GM21381 (cell line): ENCODE data around the gene ZNF726.
"Not testable (repeated sequence)": the region's sequence is repeated elsewhere in the genome, so short reads cannot be mapped to it uniquely, and the experiment has no call there.

Source experiments
- ATAC-seq: cut with Tn5 transposase; IDR thresholded peaks from one replicate; pipeline ENCODE4 v1.9.1; 2021; ENCODE audit warnings: mild to moderate bottlenecking, moderate library complexity; ENCODE audit not compliant: unreplicated experiment

Gene ZNF726

DNA sequence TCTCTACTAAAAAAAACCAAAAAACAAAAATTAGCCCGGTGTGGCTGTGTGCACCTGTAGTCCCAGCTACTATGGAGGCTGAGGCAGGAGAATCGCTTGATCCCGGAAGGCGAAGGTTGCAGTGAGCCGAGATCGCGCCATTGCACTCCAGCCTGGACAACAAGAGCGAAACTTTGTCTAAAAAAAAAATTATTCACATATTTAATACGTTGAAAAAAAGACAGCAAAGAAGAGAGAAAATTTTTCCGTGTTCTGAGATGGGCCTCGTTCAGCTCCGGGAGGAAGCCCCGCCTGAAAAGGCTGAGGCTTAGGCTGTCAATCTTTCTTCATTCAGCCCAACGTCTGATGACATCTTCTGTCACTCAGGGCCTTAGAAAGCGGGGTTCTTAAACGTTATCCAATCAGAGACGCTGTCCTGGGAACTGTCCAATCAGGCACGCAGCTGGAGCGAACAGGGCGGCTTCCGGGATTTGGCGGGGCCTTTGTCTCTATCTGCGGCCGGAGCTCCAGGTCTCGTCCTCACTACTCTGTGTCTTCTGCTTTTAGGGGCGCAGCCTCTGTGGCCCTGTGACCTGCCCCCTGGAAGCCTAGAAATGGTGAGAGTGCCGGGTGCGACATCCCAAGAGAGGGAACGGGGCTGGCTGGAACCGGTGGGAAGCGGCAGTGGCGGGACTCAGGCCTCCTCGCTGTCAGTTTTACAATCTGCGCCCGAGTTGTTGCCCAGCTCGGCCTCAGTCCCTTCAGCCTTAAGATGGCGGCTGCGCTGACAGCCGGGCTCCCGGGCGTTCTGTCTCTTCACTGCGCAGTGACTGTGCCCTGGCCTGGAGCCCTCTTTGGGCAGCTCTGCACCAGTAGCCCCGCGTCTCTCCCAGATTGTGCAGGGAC is at the start of gene ZNF726:
Gene ZNF726 (plus strand): TSS at position 485 of the 885 bp plus-strand sequence. CDS start 109 bp downstream, at position 594.
- ATAC-seq = peak; percentile 99

DNA sequence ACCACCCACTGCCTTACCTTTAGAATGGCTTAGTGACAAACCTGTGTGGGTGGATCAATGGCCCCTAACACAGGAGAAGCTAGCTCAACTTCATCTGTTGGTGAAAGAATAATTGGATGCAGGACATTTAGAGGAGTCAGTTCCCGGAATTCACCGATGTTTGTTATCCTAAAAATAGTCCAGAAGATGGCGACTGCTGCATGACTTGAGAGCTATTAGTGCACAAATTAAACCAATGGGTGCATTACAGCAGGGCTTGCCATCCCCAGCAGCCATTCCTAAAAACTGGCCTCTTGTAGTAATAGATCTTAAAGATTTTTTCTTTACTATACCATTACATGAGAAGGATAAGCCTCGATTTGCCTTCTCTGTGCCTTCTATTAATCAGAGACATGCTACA is 46.8 kb upstream of the ZNF726 start:
- ATAC-seq = no peak

DNA sequence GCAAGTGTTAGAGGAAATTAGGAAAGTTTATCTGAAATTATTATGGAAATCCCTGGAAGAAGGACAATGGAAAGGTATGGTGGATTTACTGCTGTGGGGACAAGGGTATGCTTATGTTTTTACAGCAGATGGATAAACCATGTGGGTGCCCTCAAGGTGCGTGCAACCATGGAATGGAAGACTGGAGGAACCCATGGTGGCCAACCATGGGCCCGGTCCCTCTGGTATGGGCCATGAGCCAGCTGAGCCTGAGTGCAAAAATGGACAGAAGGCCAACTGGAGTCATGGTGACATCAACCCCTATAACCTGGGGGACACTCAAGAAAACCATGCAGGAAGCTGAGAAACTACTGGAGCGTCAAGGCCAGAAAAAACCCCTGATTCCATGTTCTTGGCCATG is 46.1 kb upstream of the ZNF726 start:
- no peak for ATAC-seq

DNA sequence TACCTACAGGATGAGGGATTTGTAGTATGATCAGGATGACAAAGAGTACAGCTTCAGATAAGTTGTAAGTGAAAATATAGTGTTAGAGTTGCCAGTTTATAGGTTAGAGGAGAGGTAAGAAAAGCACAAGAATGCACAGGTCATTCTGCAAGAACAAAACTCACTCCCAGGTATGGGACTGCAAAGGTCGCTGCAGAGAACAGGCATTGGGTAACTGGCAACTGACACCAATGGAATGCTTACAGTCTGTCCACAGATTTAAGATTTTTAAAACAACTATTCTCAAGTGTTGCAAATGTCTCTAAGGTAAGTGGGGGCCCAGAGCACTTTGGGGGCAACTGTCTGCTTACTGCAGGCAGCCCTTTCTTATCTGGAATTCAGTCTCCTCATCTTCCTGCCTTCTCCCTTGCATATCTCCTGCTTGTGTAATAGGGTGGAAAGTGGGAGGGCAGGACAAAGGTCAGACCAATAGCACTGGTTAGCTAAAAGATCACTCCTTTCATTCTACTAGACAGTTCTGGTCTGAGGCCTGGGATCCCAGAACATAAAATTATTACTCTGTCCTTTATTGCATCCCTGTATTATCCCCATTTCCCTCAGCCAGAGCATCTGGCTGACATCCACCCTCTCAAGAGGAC is 42.3 kb upstream of the ZNF726 start:
- no peak for ATAC-seq

DNA sequence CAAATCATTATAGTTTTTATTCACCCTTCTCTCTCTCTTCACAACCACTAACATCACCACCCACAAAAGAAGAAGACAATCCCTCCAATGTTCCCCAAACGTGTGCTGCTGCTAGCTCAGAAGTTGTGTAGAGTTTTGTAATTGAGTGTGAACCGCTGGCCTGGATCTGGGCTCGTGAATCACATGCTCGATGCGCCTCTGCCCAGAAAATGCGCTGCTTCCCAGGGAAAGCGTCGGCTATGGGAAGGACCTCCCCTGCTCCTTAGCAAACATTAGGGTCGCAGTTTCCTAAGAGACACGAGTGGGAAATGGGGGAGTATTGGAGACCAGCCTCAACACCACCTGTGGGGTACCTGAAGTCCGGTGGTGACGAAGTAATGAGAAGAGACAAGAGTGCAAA is 38.4 kb upstream of the ZNF726 start:
- ATAC-seq = no peak

DNA sequence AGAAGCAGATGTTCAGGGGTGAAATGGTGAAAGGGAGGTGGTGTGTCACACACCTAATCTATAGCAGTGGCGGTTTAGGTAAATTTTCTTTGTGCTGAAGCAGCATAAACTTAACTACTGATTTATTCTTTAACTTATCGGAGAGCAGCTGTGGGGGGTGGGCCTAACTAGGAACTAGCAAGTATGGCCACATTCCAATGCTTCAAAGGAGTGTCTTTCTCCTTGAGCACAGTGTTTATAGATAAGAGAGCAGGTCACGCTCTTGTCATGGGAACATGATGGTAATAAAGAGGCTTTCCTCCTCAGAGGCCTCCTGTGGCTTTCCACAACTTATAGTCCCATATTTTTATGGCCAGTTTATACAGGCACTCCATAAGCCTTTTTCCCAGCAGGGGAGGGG is 37.9 kb upstream of the ZNF726 start:
- not testable (repeated sequence) for ATAC-seq

DNA sequence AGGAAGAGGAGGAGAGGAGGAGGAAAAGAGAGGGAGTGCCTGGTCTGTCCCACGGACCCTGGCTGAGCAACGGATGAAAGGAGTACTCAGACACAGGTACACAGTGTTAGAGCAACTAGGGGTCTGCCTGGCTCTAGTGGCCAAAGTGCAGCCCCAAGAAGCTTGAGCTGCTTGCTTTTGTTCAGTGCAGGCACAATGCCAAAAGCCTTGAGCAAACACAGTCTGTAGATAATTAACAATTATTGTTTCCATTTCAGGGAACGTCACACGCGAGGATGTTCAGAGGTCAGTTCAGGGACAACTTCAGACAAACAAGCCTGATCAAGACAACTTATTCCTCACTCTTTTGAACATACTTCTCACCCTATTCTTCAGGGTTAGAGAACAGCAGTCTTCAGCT is 32.2 kb upstream of the ZNF726 start:
- ATAC-seq = no peak

DNA sequence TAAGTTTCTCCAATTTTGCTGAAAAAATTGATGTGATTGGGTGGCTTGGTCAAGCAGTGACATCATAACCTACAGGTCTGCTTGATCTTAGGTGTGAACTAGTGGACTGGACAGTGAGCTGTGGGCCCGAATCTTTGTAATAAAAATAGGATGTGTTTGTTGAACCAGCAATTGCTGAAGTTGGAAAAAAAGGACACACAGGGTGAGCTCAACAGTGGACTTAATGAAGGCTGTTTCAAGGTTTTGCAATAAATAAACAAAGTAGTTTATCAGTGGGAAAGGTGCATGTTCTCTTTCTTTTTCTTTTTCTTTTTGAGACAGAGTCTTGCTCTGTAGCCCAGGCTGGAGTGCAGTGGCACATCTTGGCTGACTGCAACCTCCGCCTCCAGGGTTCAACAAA is 30.3 kb upstream of the ZNF726 start:
- ATAC-seq = no peak

DNA sequence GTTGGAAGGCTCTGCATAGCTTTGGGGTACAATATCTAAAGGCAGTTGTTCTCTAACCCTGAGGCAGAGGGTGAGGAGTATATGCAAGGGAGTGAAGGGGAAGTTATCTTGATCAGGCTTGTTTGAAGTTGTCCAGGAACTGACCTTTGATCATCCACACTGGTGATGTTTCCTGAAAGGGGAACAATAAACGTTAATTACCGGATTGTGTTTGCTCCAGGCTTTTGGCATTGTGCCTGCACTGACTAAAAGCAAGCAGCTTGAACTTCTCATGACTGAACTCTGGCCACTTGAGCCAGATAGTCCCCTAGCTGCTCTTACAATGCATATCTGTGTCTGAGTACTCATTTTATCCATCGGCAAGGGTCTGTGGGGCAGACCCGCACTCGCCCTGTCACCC is 27.0 kb upstream of the ZNF726 start:
- no peak for ATAC-seq

DNA sequence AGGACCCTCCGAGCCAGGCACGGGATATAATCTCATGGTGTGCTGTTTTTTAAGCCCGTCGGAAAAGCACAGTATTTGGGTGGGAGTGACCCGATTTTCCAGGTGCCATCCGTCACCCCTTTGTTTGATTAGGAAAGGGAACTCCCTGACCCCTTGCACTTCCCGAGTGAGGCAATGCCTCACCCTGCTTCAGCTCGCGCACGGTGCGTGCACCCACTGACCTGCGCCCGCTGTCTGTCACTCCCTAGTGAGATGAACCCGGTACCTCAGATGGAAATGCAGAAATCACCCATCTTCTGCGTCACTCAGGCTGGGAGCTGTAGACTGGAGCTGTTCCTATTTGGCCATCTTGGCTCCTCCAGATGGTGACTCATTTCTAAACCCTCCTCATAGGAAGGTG is 18.6 kb upstream of the ZNF726 start:
- not testable (repeated sequence) for ATAC-seq

DNA sequence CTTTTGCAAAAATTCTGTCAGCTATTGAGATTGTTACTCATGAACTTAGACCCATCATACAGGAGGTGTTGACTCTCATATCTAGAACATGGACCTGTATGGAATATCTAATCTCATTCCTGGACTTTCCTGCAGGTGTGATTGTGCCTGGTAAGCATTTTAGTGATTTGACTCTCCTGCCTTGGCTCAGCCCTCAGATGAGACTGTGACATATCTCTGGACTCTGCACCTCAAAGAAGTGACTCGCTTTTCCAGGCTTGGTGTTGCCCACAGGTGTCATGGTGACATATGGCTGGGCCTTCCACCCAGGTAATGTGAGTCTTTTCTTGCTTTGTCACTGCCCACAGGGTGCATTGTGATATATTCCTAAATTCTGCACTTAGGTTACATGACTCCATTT is 17.8 kb upstream of the ZNF726 start:
- no peak for ATAC-seq

DNA sequence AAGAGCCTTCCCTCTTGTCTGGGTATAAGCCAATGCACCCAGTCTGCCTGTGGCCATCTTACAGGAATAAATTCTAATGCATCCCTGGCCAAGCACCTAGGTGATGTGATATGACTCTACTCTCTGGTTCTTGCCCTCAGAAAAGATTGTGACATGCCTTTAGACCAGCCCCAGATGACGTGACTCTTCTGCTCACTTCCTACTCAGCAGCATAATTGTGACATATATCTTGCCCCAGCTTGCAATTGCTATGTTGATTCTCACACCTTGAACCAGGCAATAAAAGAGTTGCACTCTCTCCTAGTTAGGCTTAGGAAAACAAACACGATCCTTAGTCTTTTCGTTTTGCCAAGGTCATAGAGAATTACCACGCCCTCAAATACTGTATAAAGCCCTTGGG is 13.3 kb upstream of the ZNF726 start:
- no peak for ATAC-seq

DNA sequence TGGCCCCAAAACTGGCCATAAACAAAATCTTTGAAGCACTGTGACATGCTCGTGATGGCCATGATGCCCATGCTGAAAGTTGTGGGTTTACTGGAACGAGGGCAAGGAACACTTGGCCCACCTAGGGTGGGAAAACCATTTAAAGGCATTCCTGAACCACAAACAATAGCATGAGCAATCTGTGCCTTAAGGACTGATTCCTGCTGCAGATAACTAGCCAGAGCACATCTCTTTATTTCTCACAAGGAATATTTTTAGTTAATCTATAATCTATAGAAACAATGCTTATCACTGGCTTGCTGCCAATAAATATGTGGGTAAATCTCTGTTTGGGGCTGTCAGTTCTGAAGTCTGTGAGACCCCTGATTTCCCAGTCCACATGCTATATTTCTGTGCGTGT is 10.3 kb upstream of the ZNF726 start:
- ATAC-seq = no peak

DNA sequence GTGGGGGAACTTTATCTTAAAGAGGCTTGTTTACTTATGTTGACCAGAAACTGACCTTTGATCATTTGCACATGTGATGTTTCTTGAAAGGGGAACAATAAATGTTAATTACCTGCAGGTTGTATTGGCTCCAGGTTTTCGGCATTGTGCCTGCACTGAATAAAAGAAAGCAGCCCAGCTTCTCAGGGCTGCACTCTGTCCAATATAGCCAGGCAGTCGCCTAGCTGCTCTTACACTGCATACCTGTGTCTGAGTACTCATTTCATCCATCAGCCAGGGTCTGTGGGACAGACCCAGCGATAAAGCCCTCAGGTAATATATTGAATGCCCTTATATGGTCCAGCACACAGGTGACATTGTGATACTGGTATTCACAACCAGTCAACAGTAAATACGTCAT is 8.9 kb upstream of the ZNF726 start:
- no peak for ATAC-seq

DNA sequence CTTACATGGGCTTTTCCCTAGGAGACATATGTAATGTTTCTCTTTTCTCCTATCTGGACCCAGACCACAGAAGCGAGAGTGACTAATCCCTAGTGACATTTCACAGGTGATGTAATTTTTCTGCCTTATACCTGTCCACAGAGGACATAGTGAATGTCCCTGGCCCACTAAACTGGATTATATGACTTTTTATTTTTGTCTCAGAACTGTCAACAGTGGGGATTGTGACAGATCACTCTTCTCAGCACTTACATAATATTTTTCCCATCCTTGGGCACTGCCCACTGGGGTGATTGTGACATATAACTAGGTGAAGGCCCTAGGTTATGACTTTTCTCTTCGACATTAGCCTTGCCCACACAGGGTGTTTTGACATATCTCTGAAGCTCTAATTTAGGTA is 7.9 kb upstream of the ZNF726 start:
- no peak for ATAC-seq

DNA sequence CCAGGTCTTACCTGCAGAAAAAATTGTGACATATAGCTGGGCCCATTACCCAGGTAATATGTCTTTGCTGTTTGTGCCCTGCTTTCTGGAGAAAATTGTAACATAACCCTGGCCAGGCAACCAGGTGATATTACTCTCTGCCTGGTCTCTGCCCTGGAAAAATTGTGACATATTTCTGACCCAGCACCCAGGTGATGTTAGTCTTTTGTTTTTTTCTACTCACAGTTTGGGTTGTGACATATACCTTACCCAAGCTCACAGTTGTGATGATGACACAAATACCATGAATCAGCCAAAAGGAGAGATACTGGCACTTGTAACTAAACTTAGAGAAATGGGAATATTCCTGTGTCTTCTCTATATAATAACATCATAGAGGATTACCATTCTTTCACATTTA is 6.5 kb upstream of the ZNF726 start:
- no peak for ATAC-seq

DNA sequence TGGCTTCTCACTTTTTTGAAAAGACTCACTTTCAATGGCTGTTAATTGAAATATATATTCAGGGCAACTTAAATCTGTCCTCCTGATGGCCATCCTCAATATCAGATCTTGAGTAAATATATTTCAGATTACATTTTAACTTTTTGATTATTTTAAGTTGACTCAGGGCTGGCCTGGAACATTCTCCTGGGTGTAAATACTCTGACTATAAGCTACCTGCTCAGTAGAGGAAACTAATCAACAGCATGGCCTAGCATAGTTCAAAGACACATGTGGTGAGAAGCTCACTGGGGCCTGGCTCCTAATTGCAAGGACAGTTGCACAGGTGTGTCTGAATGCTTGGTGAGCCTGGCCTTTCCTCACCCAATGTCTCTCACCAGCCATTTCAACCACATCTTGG is 5.5 kb upstream of the ZNF726 start:
- no peak for ATAC-seq

DNA sequence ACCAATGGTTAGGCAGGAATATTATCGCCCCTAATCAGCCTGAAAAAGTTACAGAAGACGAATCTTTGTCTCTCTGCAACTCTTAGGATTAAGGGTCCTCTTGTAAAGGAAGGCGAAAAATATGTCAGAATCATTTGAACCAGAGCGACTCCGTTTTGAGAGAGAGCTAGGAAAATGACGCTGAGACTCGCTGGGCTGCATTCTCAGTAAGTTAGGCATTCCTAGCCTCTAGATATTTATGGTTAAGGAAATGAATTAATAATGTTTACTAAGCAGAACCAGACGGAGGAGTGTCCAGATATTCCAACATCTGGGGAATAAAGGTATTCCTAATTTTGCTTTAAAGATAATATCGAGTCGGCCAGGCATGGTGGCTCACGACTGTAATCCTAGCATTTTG is 755 bp upstream of the ZNF726 start:
- ATAC-seq = no peak

DNA sequence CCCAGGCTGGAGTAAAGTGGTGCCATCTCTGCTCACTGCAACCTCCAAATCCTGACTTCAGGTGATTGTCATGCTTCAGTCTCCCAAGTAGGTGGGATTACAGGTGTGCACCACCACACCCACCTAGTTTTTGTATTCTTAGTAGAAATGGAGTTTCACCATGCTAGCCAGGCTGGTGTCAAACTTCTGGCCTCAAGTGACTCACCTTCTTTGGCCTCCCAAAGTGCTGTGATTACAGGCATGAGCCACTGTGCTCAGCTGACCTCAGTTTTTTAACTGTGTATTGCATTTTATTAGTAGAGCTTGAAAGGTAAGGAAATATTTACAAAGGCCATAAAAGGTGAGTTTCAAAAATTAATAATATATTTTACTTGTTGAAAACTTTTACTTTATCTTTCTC is 2.3 kb downstream of the ZNF726 start:
- no peak for ATAC-seq

DNA sequence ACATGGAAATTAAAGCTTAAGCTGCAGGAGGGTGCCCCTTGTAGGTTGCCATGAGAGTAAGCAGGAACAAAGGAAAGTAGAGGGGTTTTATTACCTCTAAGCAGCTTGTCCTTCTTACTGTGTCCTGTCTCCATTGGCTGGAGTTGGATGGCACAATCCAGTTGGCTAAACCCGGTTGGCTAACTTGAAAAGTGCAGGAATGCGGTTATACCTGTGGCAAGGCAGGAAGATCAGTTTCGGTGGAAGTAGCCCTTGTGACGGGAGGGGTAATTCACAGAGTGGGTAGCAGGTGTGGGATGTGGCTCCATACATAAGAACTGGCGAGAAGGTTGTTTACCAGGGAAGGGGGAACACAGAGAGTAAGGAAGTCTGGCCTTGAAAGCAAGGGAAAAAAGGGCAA is 3.2 kb downstream of the ZNF726 start:
- no peak for ATAC-seq

DNA sequence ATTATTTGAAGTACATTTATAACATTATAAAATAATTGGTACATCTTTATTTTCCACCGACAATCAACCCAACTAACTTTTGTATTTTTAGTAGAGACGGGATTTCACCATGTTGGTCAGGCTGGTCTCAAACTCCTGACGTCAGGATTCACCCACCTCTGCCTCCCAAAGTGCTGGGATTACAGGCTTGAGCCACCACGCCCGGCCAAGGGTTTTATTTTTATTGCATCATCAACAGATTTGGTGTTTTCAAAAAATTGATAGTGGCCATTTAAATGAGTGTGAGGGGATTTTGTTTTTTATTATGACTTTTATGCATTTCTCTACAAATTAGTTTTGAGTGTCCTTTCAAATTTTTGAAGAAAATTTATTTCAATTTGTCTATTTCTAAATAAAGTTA is 10.6 kb downstream of the ZNF726 start:
- ATAC-seq = no peak

DNA sequence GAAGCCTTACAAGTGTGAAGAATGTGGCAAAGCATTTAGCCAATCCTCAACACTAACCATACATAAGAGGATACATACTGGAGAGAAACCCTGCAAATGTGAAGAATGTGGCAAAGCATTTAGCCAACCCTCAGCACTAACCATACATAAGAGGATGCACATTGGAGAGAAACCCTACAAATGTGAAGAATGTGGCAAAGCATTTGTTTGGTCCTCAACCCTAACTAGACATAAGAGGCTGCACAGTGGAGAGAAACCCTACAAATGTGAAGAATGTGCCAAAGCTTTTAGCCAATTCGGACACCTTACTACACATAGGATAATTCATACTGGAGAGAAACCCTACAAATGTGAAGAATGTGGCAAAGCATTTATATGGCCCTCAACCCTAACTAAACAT is 18.2 kb downstream of the ZNF726 start:
- no peak for ATAC-seq

DNA sequence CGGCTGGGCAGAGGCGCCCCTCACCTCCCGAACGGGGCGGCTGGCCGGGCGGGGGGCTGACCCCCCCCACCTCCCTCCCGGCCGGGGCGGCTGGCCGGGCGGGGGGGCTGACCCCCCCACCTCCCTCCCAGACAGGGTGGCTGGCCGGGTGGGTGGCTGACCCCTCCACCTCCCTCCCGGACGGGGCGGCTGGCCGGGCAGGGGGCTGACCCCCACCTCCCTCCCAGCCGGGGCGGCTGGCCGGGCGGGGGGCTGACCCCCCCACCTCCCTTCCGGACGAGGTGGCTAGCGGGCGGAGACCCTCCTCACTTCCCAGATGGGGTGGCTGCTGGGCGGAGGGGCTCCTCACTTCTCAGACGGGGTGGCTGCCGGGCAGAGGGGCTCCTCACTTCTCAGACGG is 22.3 kb downstream of the ZNF726 start:
- ATAC-seq = not testable (repeated sequence)
